B cell (primary cell): ENCODE results near the gene MAP2K5. TPM values are rescaled to one million over a fixed set of nuclear protein-coding genes. Genes with fewer than 3 reads are reported as not detected.

ENCODE experiments used
- ATAC-seq: fragments of 200-7000 bp; cut with Tn5 transposase; one replicate; pipeline ENCODE4 v1.10.0; 2021; ENCODE audit warnings: low read depth, mild to moderate bottlenecking, moderate number of reproducible peaks, moderate library complexity
- CTCF ChIA-PET: fragments of 350-600 bp; sonication (Branson Sonifier 250); formaldehyde crosslinking; loops from one replicate; lab custom pipeline; 2021; ENCODE audit warnings: antibody characterized with exemption, inconsistent platforms; lab: Charles Lee
- POLR2A ChIA-PET: fragments of 350-600 bp; sonication (Branson Sonifier 250); formaldehyde crosslinking; loops from one replicate; lab custom pipeline; 2021; ENCODE audit warnings: antibody characterized with exemption; lab: Charles Lee
- DNase-seq: peaks from one replicate; pipeline ENCODE4 v3.0.0; 2013
- H2AFZ ChIP-seq: 2 replicates; pipeline ENCODE4 v1.6.1; 2012; ENCODE audit warnings: mild to moderate bottlenecking, low read depth, low read length; ENCODE audit not compliant: insufficient read depth, poor library complexity, severe bottlenecking
- H3K27ac ChIP-seq, 2 donors: 1 replicate in 1 of 2; 2 replicates in 1 of 2; pipeline ENCODE4 v1.5.1; 2012 to 2013; ENCODE audit warnings: low read length in 2 of 2, mild to moderate bottlenecking in 2 of 2, moderate library complexity in 1 of 2
- H3K27me3 ChIP-seq, 4 experiments: fragments of 200-600 bp in 1 of 4; sonication (generic) in 1 of 4; replicated peaks in 1 of 4; 1 replicate in 2 of 4; 2 replicates in 2 of 4; pipeline versions ENCODE4 v1.6.1 to v1.7.0; 2013 to 2016; ENCODE audit warnings: low read length in 3 of 4, mild to moderate bottlenecking in 2 of 4, mixed read lengths in 1 of 4, moderate library complexity in 1 of 4; ENCODE audit not compliant: insufficient read depth in 4 of 4, control insufficient read depth in 3 of 4; ENCODE audit errors: control extremely low read depth in 1 of 4
- H3K36me3 ChIP-seq, 2 experiments: replicated peaks in 1 of 2; 1 replicate in 1 of 2; 2 replicates in 1 of 2; pipeline versions ENCODE4 v1.6.1 to v1.7.1; 2013; ENCODE audit warnings: low read length in 1 of 2; ENCODE audit not compliant: insufficient read depth in 2 of 2, control insufficient read depth in 1 of 2; ENCODE audit errors: control extremely low read depth in 1 of 2, extremely low read depth in 1 of 2
- H3K4me1 ChIP-seq, 2 donors: fragments of 200-600 bp in 1 of 2; sonication (generic) in 1 of 2; 1 replicate in 1 of 2; 2 replicates in 1 of 2; pipeline versions ENCODE4 v1.5.1 to v1.6.1; 2013 to 2017; ENCODE audit warnings: low read length in 2 of 2; ENCODE audit not compliant: control insufficient read depth in 2 of 2, insufficient read depth in 2 of 2
- H3K4me2 ChIP-seq: replicated peaks from 2 replicates; pipeline ENCODE3; 2012; ENCODE audit warnings: mild to moderate bottlenecking, low read depth, low read length; ENCODE audit not compliant: poor library complexity, severe bottlenecking
- H3K4me3 ChIP-seq, 5 experiments: fragments of 200-600 bp in 1 of 5; sonication (generic) in 1 of 5; 1 replicate in 3 of 5; 2 replicates in 2 of 5; pipeline versions ENCODE4 v1.5.1 to v1.7.0; 2011 to 2016; ENCODE audit warnings: low read length in 4 of 5, mild to moderate bottlenecking in 4 of 5, low read depth in 2 of 5, control low read depth in 1 of 5, moderate library complexity in 1 of 5; ENCODE audit not compliant: insufficient read depth in 1 of 5; ENCODE audit errors: control extremely low read depth in 1 of 5, extremely low read depth in 1 of 5
- H3K79me2 ChIP-seq: fragments of 200-600 bp; sonication (generic); one replicate; pipeline ENCODE4 v1.6.0; 2016; ENCODE audit warnings: low read length; ENCODE audit not compliant: control insufficient read depth, insufficient read depth
- H3K9ac ChIP-seq: fragments of 200-600 bp; sonication (generic); 2 replicates; pipeline ENCODE4 v1.6.1; 2017; ENCODE audit warnings: mild to moderate bottlenecking, low read length, moderate library complexity
- H3K9me3 ChIP-seq, 3 donors: one replicate each; pipeline versions ENCODE4 v1.6.1 to v1.7.1; 2013; ENCODE audit warnings: low read length in 2 of 3; ENCODE audit not compliant: control insufficient read depth in 2 of 3, insufficient read depth in 1 of 3; ENCODE audit errors: control extremely low read depth in 1 of 3
- H4K20me1 ChIP-seq: 2 replicates; pipeline ENCODE4 v1.6.0; 2012; ENCODE audit warnings: mild to moderate bottlenecking, low read length; ENCODE audit not compliant: insufficient read depth, control insufficient read depth, poor library complexity, severe bottlenecking
- H3K27ac Mint-ChIP-seq: one replicate; pipeline ENCODE4 v1.8.0; 2021; ENCODE audit warnings: mixed read lengths
- H3K27me3 Mint-ChIP-seq: one replicate; pipeline ENCODE4 v1.8.0; 2021; ENCODE audit warnings: mixed read lengths
- H3K4me1 Mint-ChIP-seq: one replicate; pipeline ENCODE4 v1.8.0; 2021; ENCODE audit warnings: mixed read lengths
- H3K4me3 Mint-ChIP-seq: one replicate; pipeline ENCODE4 v1.8.0; 2021; ENCODE audit warnings: mixed read lengths
- H3K9me3 Mint-ChIP-seq: one replicate; pipeline ENCODE4 v1.8.0; 2022; ENCODE audit warnings: mixed read lengths; ENCODE audit not compliant: insufficient read depth
- CTCF ChIP-seq: fragments of 200-600 bp; IDR thresholded peaks from one replicate; pipeline ENCODE4 v1.8.0; 2022; ENCODE audit warnings: antibody characterized with exemption, mild to moderate bottlenecking
- EZH2 ChIP-seq: IDR thresholded peaks from 2 replicates; pipeline ENCODE4 v1.6.1; 2012; ENCODE audit warnings: borderline replicate concordance, low read depth, mild to moderate bottlenecking, moderate library complexity, low read length; ENCODE audit not compliant: insufficient read depth, poor library complexity, severe bottlenecking
- WGBS: methylation state at CpG from one replicate; pipeline ENCODE4 v1.1.5; 2013; ENCODE audit warnings: missing lambda C conversion rate; ENCODE audit not compliant: insufficient coverage; 5-methylcytosine and 5-hydroxymethylcytosine counted together
- intact Hi-C: fragments of 100-400 bp; cut with micrococcal nuclease; formaldehyde crosslinking; loops from one replicate; pipeline ENCODE4 v1.10.0; 2022
- polyA plus RNA-seq: library from polyadenylated mRNA; depleted of rRNA; stranded (reverse); fragments of >200 nt; gene quantifications from 2 replicates; pipeline ENCODE4 v1.2.3, GENCODE V29; 2012
- total RNA-seq, 2 donors: library from RNA; stranded (reverse); fragments of 120-200 nt in 1 of 2; gene quantifications; 1 replicate in 1 of 2; 2 replicates in 1 of 2; pipeline versions ENCODE4 v1.2.3 to v1.2.4, GENCODE V29; 2013 to 2022

Gene MAP2K5
- total and polyA plus RNA-seq, 2 donors (not counting 1 experiment from before 2014, with no cell fraction given): 11.1 to 40.0 TPM

GRCh38 chr15:67579967-67580366 is 37.5 kb downstream of the MAP2K5 start:
- no peak for DNase-seq
- no peak for ATAC-seq
- no peak overlapping the region for H2AFZ ChIP-seq
- peaks cover 0 to 1% of the 10 kb centered on the region in 2 experiments for H3K36me3 ChIP-seq
- ChIA-PET CTCF (no interaction called here), POLR2A (no interaction called here)
- no peaks in the 10 kb centered on the region for H3K4me1 ChIP-seq
- H3K4me3 Mint-ChIP-seq: no peak overlapping the region
- H3K27me3 ChIP-seq: no peaks in the 10 kb centered on the region
- H3K4me2 ChIP-seq: no peak overlapping the region
- no peak overlapping the region for H3K9ac ChIP-seq
- TF ChIP-seq EZH2 (no peak), CTCF (no peak)
- no peaks in the 10 kb centered on the region for H3K79me2 ChIP-seq
- no peaks in the 10 kb centered on the region for H4K20me1 ChIP-seq
- no peak overlapping the region for H3K27ac Mint-ChIP-seq
- no CpG with 5 or more reads among the region's 4 CpGs for WGBS
- H3K27ac ChIP-seq: no peak overlapping the region
- H3K4me1 Mint-ChIP-seq: peaks cover 1% of the 10 kb centered on the region
- H3K9me3 ChIP-seq: no peaks in the 10 kb centered on the region
- no peak overlapping the region for H3K4me3 ChIP-seq
- H3K9me3 Mint-ChIP-seq: no peaks in the 10 kb centered on the region
- intact Hi-C loops: no loop called here
- no peaks in the 10 kb centered on the region for H3K27me3 Mint-ChIP-seq

- H3K4me1 ChIP-seq: no peaks in the 10 kb centered on the region
- TF ChIP-seq EZH2 (no peak), CTCF (no peak)
- no peaks in the 10 kb centered on the region for H3K27me3 ChIP-seq
- H3K4me1 Mint-ChIP-seq: peaks cover 1% of the 10 kb centered on the region
- H3K27ac ChIP-seq: no peak overlapping the region
- H2AFZ ChIP-seq: no peak overlapping the region
- H3K27ac Mint-ChIP-seq: no peak overlapping the region
- no peaks in the 10 kb centered on the region for H3K9me3 Mint-ChIP-seq
- ChIA-PET CTCF (no interaction called here), POLR2A (no interaction called here)
- H4K20me1 ChIP-seq: no peaks in the 10 kb centered on the region
- H3K9me3 ChIP-seq: no peaks in the 10 kb centered on the region
- no peak overlapping the region for H3K4me2 ChIP-seq
- intact Hi-C loops: no loop called here
- WGBS: 100% methylated on average over 1 of the region's 2 CpGs
- H3K4me3 Mint-ChIP-seq: no peak overlapping the region
- H3K79me2 ChIP-seq: no peaks in the 10 kb centered on the region
- ATAC-seq: no peak
- no peak overlapping the region for H3K9ac ChIP-seq
- no peak overlapping the region for H3K4me3 ChIP-seq
- H3K27me3 Mint-ChIP-seq: no peaks in the 10 kb centered on the region
- peaks cover 12 to 16% of the 10 kb centered on the region in 2 experiments for H3K36me3 ChIP-seq
- no peak for DNase-seq
Measured at GRCh38 chr15:67584157-67584556, 41.7 kb downstream of the MAP2K5 start.
